Breast epithelium (tissue), 4 donors: Measurements from ENCODE around the gene TGM1. TPM values are rescaled to one million over a fixed set of nuclear protein-coding genes. Genes with fewer than 3 reads are reported as not detected.

ENCODE experiments used
- DNase-seq, 2 donors: peaks; one replicate each; pipeline ENCODE4 v3.0.0-alpha.2; 2019; ENCODE audit warnings: low spot score in 2 of 2
- H3K27ac ChIP-seq, 2 donors: fragments of 200-600 bp; sonication (generic) in 1 of 2; one replicate each; pipeline ENCODE4 v1.5.1; 2016 to 2019; ENCODE audit warnings: mild to moderate bottlenecking in 1 of 2
- H3K27me3 ChIP-seq, 2 donors: fragments of 200-600 bp; sonication (generic) in 1 of 2; one replicate each; pipeline versions ENCODE4 v1.5.1 to v1.6.0; 2017 to 2019; ENCODE audit warnings: control low read depth in 1 of 2, mild to moderate bottlenecking in 1 of 2
- H3K36me3 ChIP-seq: fragments of 200-600 bp; one replicate; pipeline ENCODE4 v1.5.1; 2019
- H3K4me1 ChIP-seq, 2 donors: fragments of 200-600 bp; sonication (generic); one replicate each; pipeline ENCODE4 v1.5.1; 2016 to 2019; ENCODE audit warnings: control low read depth in 1 of 2
- H3K4me3 ChIP-seq, 3 donors: fragments of 200-600 bp; sonication (generic); 1 replicate in 2 of 3; 2 replicates in 1 of 3; pipeline ENCODE4 v1.5.1; 2016 to 2019; ENCODE audit warnings: mild to moderate bottlenecking in 3 of 3, moderate library complexity in 2 of 3
- H3K9me3 ChIP-seq, 2 donors: fragments of 200-600 bp; sonication (generic) in 1 of 2; one replicate each; pipeline ENCODE4 v1.5.1; 2016 to 2019; ENCODE audit warnings: control low read depth in 1 of 2
- POLR2A ChIP-seq: fragments of 450-650 bp; IDR thresholded peaks from one replicate; pipeline ENCODE4 v1.6.1; 2016; ENCODE audit warnings: antibody characterized with exemption, mild to moderate bottlenecking, moderate library complexity
- POLR2AphosphoS5 ChIP-seq, 3 donors: sonication (generic); formaldehyde crosslinking; IDR thresholded peaks; one replicate each; pipeline ENCODE4 v1.6.1; 2017; ENCODE audit warnings: antibody characterized with exemption in 3 of 3
- intact Hi-C: fragments of 100-400 bp; cut with DNase I; formaldehyde crosslinking; loops from one replicate; pipeline ENCODE4 v1.15.1; 2023; ENCODE audit warnings: low total_unique reads
- total RNA-seq, 3 donors: library from RNA; depleted of rRNA; stranded (reverse); fragments of >200 nt; gene quantifications; one replicate each; pipeline ENCODE4 v1.1.0, GENCODE V29; 2016
- TF ChIP-seq, protein P1 (sequence below), 3 donors: fragments of 450-650 bp; IDR thresholded peaks; one replicate each; pipeline ENCODE4 v1.5.1; 2016 to 2017; ENCODE audit warnings: antibody characterized with exemption in 3 of 3, mild to moderate bottlenecking in 3 of 3, moderate library complexity in 3 of 3

TGM1 gene
- total RNA-seq, 3 donors from 2014 or later, result 0.32 to 18.7 (median 1.6) TPM

DNA sequence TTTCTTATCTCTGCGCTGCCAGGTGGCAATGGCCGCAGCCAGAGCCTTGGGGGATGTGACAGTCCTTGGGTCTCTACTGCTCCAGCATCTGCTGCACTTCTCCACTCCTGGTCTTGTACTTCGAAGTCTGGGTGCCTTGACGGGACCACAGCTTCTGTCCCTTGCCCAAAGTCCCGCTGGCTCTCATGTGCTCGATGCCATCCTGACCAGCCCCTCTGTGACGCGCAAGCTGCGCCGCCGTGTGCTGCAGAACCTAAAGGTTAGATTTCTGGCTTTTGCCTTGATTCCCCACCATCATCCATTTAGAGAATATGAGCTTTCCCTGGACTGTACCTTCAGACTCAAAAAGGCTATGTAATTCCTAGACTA is 41.0 kb upstream of the TGM1 start:
- H3K27ac ChIP-seq, result no peak overlapping the region
- peaks cover 15% of the 10 kb centered on the region for H3K36me3 ChIP-seq
- TF ChIP-seq POLR2A (no peak), POLR2AphosphoS5 (IDR thresholded peaks at IDR 0.05) (no peak)
- TF ChIP-seq, protein P1, sequence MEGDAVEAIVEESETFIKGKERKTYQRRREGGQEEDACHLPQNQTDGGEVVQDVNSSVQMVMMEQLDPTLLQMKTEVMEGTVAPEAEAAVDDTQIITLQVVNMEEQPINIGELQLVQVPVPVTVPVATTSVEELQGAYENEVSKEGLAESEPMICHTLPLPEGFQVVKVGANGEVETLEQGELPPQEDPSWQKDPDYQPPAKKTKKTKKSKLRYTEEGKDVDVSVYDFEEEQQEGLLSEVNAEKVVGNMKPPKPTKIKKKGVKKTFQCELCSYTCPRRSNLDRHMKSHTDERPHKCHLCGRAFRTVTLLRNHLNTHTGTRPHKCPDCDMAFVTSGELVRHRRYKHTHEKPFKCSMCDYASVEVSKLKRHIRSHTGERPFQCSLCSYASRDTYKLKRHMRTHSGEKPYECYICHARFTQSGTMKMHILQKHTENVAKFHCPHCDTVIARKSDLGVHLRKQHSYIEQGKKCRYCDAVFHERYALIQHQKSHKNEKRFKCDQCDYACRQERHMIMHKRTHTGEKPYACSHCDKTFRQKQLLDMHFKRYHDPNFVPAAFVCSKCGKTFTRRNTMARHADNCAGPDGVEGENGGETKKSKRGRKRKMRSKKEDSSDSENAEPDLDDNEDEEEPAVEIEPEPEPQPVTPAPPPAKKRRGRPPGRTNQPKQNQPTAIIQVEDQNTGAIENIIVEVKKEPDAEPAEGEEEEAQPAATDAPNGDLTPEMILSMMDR (IDR thresholded peaks at IDR 0.05), result no peak
- peaks cover 4 to 11% of the 10 kb centered on the region in 2 donors for H3K4me1 ChIP-seq
- H3K9me3 ChIP-seq, result no peaks in the 10 kb centered on the region
- H3K27me3 ChIP-seq, result no peaks in the 10 kb centered on the region
- no peak for DNase-seq
- no peak overlapping the region for H3K4me3 ChIP-seq
- intact Hi-C loops, result loop anchor here (10.0 kb wide), 1 partner anchor 59 kb away; the partner anchor contains the start of gene TINF2

DNA sequence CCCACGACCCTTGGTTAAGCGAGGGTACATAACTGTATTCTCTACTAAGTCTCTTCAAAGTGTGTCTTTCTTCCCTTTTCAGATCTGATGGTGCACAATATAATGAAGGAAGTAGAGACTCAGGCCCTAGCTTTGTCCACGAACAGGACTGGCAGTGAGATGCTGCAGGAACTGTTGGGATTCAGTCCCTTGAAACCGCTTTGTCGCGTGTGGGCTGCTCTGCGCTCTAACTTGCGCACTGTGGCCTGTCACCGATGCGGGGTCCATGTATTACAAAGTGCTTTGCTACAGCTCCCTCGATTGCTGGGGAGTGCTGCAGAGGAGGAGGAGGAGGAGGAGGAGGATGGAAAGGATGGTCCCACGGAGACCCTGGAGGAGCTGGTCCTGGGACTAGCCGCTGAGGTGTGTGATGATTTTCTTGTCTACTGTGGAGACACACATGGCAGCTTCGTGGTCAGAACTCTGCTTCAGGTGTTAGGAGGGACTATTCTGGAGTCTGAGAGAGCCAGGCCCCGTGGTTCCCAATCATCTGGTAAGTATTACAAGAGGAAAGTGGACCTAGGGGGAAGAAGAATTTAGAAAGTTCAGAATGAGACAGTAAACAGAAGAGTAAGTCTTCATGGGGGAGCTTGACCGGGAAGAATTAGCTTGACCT is 37.5 kb upstream of the TGM1 start:
- TF ChIP-seq POLR2A (no peak), POLR2AphosphoS5 (IDR thresholded peaks at IDR 0.05) (no peak)
- TF ChIP-seq, protein P1 (IDR thresholded peaks at IDR 0.05), result no peak
- Histone ChIP-seq H3K27ac (peak overlapping the region; percentile 92 to 95), H3K27me3 (no peaks in the 10 kb centered on the region), H3K9me3 (no peaks in the 10 kb centered on the region), H3K4me3 (peak overlapping the region; percentile 63 to 99 (median 94)), H3K4me1 (peaks cover 4 to 11% of the 10 kb centered on the region in 2 donors), H3K36me3 (peaks cover 19% of the 10 kb centered on the region)
- no peak for DNase-seq
- intact Hi-C loops, result loop anchor here (10.0 kb wide), 1 partner anchor 56 kb away; the partner anchor contains the start of gene TINF2

DNA sequence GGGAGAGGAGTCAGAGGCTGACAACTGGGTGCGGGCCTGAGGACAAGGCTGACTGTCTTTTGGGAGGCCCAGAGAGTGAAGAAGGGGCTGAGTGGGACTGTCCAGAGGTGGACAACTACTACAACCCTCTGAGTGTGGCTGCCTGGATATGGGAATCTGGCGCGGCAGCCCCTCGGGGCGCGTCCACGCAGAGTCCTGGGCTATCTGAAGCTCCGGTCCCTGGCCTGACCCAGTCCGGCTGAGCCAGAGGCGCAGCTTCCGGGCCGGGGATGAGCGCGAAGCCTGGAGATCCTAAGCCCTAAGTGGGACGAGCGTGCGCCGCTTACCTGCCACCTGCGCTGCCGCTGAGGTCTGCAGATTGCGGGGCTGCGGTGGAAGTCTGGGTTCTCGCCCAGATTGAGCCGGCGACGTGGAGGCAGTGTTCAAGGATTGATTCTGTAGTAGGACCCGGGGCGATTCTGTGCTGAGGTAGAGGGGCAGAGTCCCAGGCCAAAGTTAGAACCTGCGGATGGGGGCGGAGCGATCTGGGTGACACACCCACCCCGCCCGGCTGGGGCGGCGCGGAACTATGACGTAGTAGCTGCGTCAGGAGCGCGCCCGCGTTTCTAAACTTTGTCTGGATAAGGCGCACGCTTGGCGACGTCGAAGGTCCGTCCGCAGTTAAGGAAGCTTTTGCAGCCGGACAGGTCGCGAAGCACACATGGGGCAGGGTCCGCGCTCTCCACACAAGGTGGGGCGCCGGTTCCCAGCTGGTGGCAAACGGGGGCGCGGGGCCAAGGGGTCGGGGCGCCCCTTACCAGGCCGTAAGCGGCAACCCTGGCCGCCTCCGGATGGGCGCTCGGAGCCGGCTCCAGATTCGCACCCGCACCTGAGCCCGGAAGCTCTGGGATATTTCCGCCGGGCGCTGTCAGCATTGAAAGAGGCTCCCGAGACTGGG is 36.5 kb upstream of the TGM1 start, which contains the start of the genes DHRS1 and NOP9:
DHRS1 (minus strand) TSS at position 526 of the 937 bp plus-strand sequence. CDS start 674 bp downstream, outside the sequence.
NOP9 (plus strand) TSS at position 596 of the 937 bp plus-strand sequence; CDS start at position 701, 105 bp downstream.
- DNase-seq, result peak; percentile 87 to 93
- TF ChIP-seq POLR2A (peak; percentile 72), POLR2AphosphoS5 (IDR thresholded peaks at IDR 0.05) (peak; percentile 92 to 93 (median 92))
- TF ChIP-seq, protein P1 (IDR thresholded peaks at IDR 0.05), result no peak
- H3K36me3 ChIP-seq, result peaks cover 16% of the 10 kb centered on the region
- intact Hi-C loops, result loop anchor here (10.0 kb wide), 1 partner anchor 55 kb away; the partner anchor contains the start of gene TINF2
- peaks cover 4 to 11% of the 10 kb centered on the region in 2 donors for H3K4me1 ChIP-seq
- H3K27ac ChIP-seq, result peak within 1 kb of the TSS; percentile 92 to 95
- H3K4me3 ChIP-seq, result peak within 1 kb of the TSS; percentile 63 to 99 (median 94)
- no peaks in the 10 kb centered on the region for H3K9me3 ChIP-seq
- H3K27me3 ChIP-seq, result no peaks in the 10 kb centered on the region

DNA sequence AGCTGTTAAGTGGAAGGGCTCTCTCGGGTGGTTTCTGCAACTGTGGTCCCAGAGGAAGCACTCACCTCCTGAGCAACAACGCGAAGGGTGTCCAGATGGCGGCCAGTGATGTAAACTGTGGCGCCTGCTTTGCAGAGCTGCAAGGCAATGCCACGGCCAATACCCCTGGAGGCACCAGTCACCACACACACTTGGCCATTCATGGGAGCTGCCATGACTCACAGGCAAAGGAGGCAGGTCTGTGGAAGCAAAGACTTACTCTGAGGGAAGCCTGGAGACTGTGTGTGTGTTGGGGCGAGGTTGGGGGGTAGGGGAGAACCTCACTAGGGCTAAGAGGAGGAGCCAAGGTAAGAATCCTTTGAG is 35.9 kb upstream of the TGM1 start:
- H3K4me3 ChIP-seq, result peak overlapping the region; percentile 63 to 99 (median 94)
- DNase-seq, result peak in 1 of 2 donors; percentile 41
- H3K27me3 ChIP-seq, result no peaks in the 10 kb centered on the region
- peak overlapping the region; percentile 92 to 95 for H3K27ac ChIP-seq
- peaks cover 4 to 11% of the 10 kb centered on the region in 2 donors for H3K4me1 ChIP-seq
- peaks cover 9% of the 10 kb centered on the region for H3K36me3 ChIP-seq
- intact Hi-C loops, result no loop called here
- H3K9me3 ChIP-seq, result no peaks in the 10 kb centered on the region
- TF ChIP-seq POLR2AphosphoS5 (IDR thresholded peaks at IDR 0.05) (no peak), POLR2A (no peak)
- TF ChIP-seq, protein P1 (IDR thresholded peaks at IDR 0.05), result no peak
